WERI-Rb-1 (cell line): ENCODE data around the gene DCAF7.

ENCODE experiments used
- DNase-seq: peaks from one replicate; pipeline ENCODE4 v3.0.0-alpha.2; 2020
- H3K27ac ChIP-seq: fragments of 250-450 bp; sonication (Bioruptor Pico); 2 replicates; pipeline ENCODE4 v1.5.1; 2020; ENCODE audit warnings: mild to moderate bottlenecking, moderate library complexity
- H3K27me3 ChIP-seq: fragments of 250-450 bp; sonication (Bioruptor Pico); 2 replicates; pipeline ENCODE4 v1.5.1; 2021; ENCODE audit warnings: mild to moderate bottlenecking, low read depth, moderate library complexity; ENCODE audit not compliant: insufficient read depth, severe bottlenecking
- H3K36me3 ChIP-seq: fragments of 250-450 bp; sonication (Bioruptor Pico); 2 replicates; pipeline ENCODE4 v1.5.1; 2020; ENCODE audit warnings: mild to moderate bottlenecking, moderate library complexity
- H3K4me3 ChIP-seq: 2 replicates; pipeline ENCODE4 v1.5.1; 2011; ENCODE audit warnings: low read depth, mild to moderate bottlenecking, control low read depth, low read length
- H3K9me3 ChIP-seq: fragments of 250-450 bp; sonication (Bioruptor Pico); 2 replicates; pipeline ENCODE4 v1.5.1; 2021; ENCODE audit warnings: mild to moderate bottlenecking, moderate library complexity; ENCODE audit not compliant: severe bottlenecking
- CTCF ChIP-seq: IDR thresholded peaks from 2 replicates; pipeline ENCODE4 v1.5.1; 2011; ENCODE audit warnings: low read depth, mild to moderate bottlenecking, control low read depth, inconsistent platforms, low read length

The DCAF7 gene

GRCh38 chr17:63506627-63507026, 43.6 kb upstream of the DCAF7 start:
- H3K27me3 ChIP-seq = no peaks in the 10 kb centered on the region
- H3K36me3 ChIP-seq = no peaks in the 10 kb centered on the region
- no peak for TF ChIP-seq CTCF
- no peak overlapping the region for H3K27ac ChIP-seq
- no peak for DNase-seq
- H3K4me3 ChIP-seq = no peak overlapping the region
- peaks cover 2% of the 10 kb centered on the region for H3K9me3 ChIP-seq

GRCh38 chr17:63511331-63511730, 38.9 kb upstream of the DCAF7 start:
- H3K9me3 ChIP-seq = no peaks in the 10 kb centered on the region
- no peak overlapping the region for H3K4me3 ChIP-seq
- TF ChIP-seq CTCF = no peak
- DNase-seq = no peak
- H3K27me3 ChIP-seq = no peaks in the 10 kb centered on the region
- no peak overlapping the region for H3K27ac ChIP-seq
- H3K36me3 ChIP-seq = no peaks in the 10 kb centered on the region

- no peak for DNase-seq
- no peaks in the 10 kb centered on the region for H3K9me3 ChIP-seq
- no peak for TF ChIP-seq CTCF
- H3K27me3 ChIP-seq = no peaks in the 10 kb centered on the region
- no peak overlapping the region for H3K4me3 ChIP-seq
- no peak overlapping the region for H3K27ac ChIP-seq
- no peaks in the 10 kb centered on the region for H3K36me3 ChIP-seq
Observed at GRCh38 chr17:63512388-63512787, 37.9 kb upstream of the DCAF7 start.

- TF ChIP-seq CTCF = no peak
- DNase-seq = no peak
- Histone ChIP-seq H3K27ac (no peak overlapping the region), H3K4me3 (no peak overlapping the region), H3K27me3 (no peaks in the 10 kb centered on the region), H3K9me3 (no peaks in the 10 kb centered on the region), H3K36me3 (no peaks in the 10 kb centered on the region)
Observed at GRCh38 chr17:63512896-63513644, 37.2 kb upstream of the DCAF7 start.

GRCh38 chr17:63514477-63514876, 35.8 kb upstream of the DCAF7 start:
- DNase-seq = no peak
- Histone ChIP-seq H3K4me3 (no peak overlapping the region), H3K36me3 (no peaks in the 10 kb centered on the region), H3K27ac (peak overlapping the region; percentile 4; the same call in 1 of the 2 replicates), H3K9me3 (no peaks in the 10 kb centered on the region), H3K27me3 (no peaks in the 10 kb centered on the region)
- no peak for TF ChIP-seq CTCF

- H3K27me3 ChIP-seq = no peaks in the 10 kb centered on the region
- no peaks in the 10 kb centered on the region for H3K36me3 ChIP-seq
- DNase-seq = no peak
- H3K27ac ChIP-seq = peak overlapping the region; percentile 4; the same call in 1 of the 2 replicates
- no peak overlapping the region for H3K4me3 ChIP-seq
- H3K9me3 ChIP-seq = no peaks in the 10 kb centered on the region
- no peak for TF ChIP-seq CTCF
Observed at GRCh38 chr17:63514974-63515373, 35.3 kb upstream of the DCAF7 start.
